22Rv1 (cell line): ENCODE results near the gene NDUFS1.
"Not testable (repeated sequence)": the region's sequence is repeated elsewhere in the genome, so short reads cannot be mapped to it uniquely, and the experiment has no call there.

Experiments used
- H3K27ac ChIP-seq: fragments of 450-650 bp; 2 replicates; pipeline ENCODE4 v1.5.1; 2017
- CTCF ChIP-seq: fragments of 450-650 bp; IDR thresholded peaks from 2 replicates; pipeline ENCODE4 v1.5.1; 2017; ENCODE audit warnings: mild to moderate bottlenecking
- ZFX ChIP-seq: fragments of 450-650 bp; IDR thresholded peaks from 2 replicates; pipeline ENCODE4 v1.6.1; 2017; ENCODE audit warnings: antibody characterized with exemption, borderline replicate concordance

NDUFS1 gene

GRCh38 chr2:206198677-206199076 is 39.4 kb upstream of the NDUFS1 start:
- no peak for TF ChIP-seq ZFX
- no peak for TF ChIP-seq CTCF
- no peak overlapping the region for H3K27ac ChIP-seq

- H3K27ac ChIP-seq: no peak overlapping the region
- TF ChIP-seq ZFX (no peak), CTCF (no peak)
Measured at GRCh38 chr2:206193671-206194357, 34.6 kb upstream of the NDUFS1 start.

GRCh38 chr2:206192157-206192556 is 32.9 kb upstream of the NDUFS1 start:
- TF ChIP-seq CTCF: no peak
- no peak for TF ChIP-seq ZFX
- H3K27ac ChIP-seq: no peak overlapping the region

- TF ChIP-seq CTCF: no peak
- no peak for TF ChIP-seq ZFX
- no peak overlapping the region for H3K27ac ChIP-seq
Measured at GRCh38 chr2:206190689-206191088, 31.4 kb upstream of the NDUFS1 start.

GRCh38 chr2:206190111-206190510 is 30.9 kb upstream of the NDUFS1 start:
- TF ChIP-seq ZFX (no peak), CTCF (no peak)
- H3K27ac ChIP-seq: no peak overlapping the region

- TF ChIP-seq ZFX: no peak
- no peak for TF ChIP-seq CTCF
- H3K27ac ChIP-seq: no peak overlapping the region
Measured at GRCh38 chr2:206189691-206190090, 30.4 kb upstream of the NDUFS1 start.

GRCh38 chr2:206181526-206181925 is 22.3 kb upstream of the NDUFS1 start:
- H3K27ac ChIP-seq: not testable (repeated sequence)

- TF ChIP-seq ZFX (no peak), CTCF (no peak)
- no peak overlapping the region for H3K27ac ChIP-seq
Measured at GRCh38 chr2:206176901-206177300, 17.7 kb upstream of the NDUFS1 start.
